Peyer's patch (tissue), 4 donors: ENCODE results near the gene PSMB3. TPM values are rescaled to one million over a fixed set of nuclear protein-coding genes. Genes with fewer than 3 reads are reported as not detected.

ENCODE experiments used
- DNase-seq, 3 donors: peaks; one replicate each; pipeline ENCODE4 v3.0.0-alpha.2; 2017 to 2019
- H3K27ac ChIP-seq, 4 donors: fragments of 200-600 bp; sonication (generic); one replicate each; pipeline ENCODE4 v1.5.1; 2016 to 2019
- H3K27me3 ChIP-seq, 2 donors: fragments of 200-600 bp; sonication (generic); one replicate each; pipeline ENCODE4 v1.5.1; 2019
- H3K36me3 ChIP-seq, 3 donors: fragments of 200-600 bp; sonication (generic); one replicate each; pipeline ENCODE4 v1.5.1; 2016 to 2019
- H3K4me1 ChIP-seq, 4 donors: fragments of 200-600 bp; sonication (generic); one replicate each; pipeline ENCODE4 v1.5.1; 2016 to 2019
- H3K4me3 ChIP-seq, 4 donors: fragments of 200-600 bp; sonication (generic); 1 replicate in 3 of 4; 2 replicates in 1 of 4; pipeline ENCODE4 v1.5.1; 2016 to 2019; ENCODE audit warnings: mild to moderate bottlenecking in 1 of 4
- H3K9me3 ChIP-seq, 4 donors: fragments of 200-600 bp; sonication (generic); one replicate each; pipeline ENCODE4 v1.5.1; 2016 to 2019; ENCODE audit warnings: mild to moderate bottlenecking in 1 of 4
- CTCF ChIP-seq, 6 experiments: fragments of 450-650 bp in 4 of 6; fragments of 200-600 bp in 2 of 6; sonication (generic) in 1 of 6; IDR thresholded peaks; one replicate each; pipeline ENCODE4 v1.5.1; 2017 to 2019; ENCODE audit warnings: antibody characterized with exemption in 6 of 6, mild to moderate bottlenecking in 3 of 6, moderate library complexity in 1 of 6
- POLR2A ChIP-seq, 2 donors: fragments of 450-650 bp; IDR thresholded peaks; one replicate each; pipeline ENCODE4 v1.5.1; 2017; ENCODE audit warnings: antibody characterized with exemption in 2 of 2, mild to moderate bottlenecking in 2 of 2, moderate library complexity in 2 of 2
- total RNA-seq, 4 donors: library from RNA; depleted of rRNA; stranded (reverse); fragments of >200 nt; gene quantifications; one replicate each; pipeline ENCODE4 v1.1.0, GENCODE V29; 2016

The PSMB3 gene
- total RNA-seq, 4 donors from 2014 or later: 106 to 165 (median 109) TPM

DNA sequence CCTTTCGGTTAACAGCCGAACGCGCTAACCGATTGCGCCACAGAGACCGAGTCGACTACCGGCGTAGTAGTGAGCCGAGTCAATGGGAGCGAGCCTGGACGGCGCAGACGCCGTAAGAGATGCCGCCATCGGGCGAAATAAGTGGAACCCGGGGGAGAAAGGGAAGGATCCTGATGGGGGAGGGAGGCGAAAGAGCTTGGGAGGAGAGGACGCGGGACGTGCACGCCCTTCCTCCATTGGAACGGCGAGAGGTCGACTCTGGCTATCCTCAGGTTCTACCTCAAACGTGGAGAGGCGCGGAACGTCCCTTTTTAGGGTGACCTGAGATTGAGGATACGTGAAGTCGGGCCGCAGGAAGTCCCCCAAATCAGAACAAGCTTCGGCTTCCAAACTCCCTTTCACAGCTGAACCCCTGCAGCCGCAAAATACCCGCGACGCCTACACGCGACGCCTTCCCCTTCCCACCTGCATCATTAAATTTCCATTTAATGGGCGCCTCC is 683 bp upstream of the PSMB3 start:
- Histone ChIP-seq H3K4me3 (peak overlapping the region; percentile 72 to 99 (median 86)), H3K4me1 (peaks cover 1 to 42% (median 31%) of the 10 kb centered on the region in 4 donors), H3K36me3 (peaks cover 0 to 19% (median 0%) of the 10 kb centered on the region in 3 donors)

GRCh38 chr17:38753071-38753506 is 548 bp downstream of the PSMB3 start:
- Histone ChIP-seq H3K36me3 (peaks cover 0 to 30% (median 3%) of the 10 kb centered on the region in 3 donors), H3K4me1 (peaks cover 0 to 37% (median 22%) of the 10 kb centered on the region in 4 donors), H3K27me3 (no peaks in the 10 kb centered on the region), H3K27ac (peak overlapping the region; percentile 82 to 92 (median 88)), H3K4me3 (peak overlapping the region; percentile 72 to 99 (median 86)), H3K9me3 (no peaks in the 10 kb centered on the region)
- TF ChIP-seq CTCF (IDR thresholded peaks at IDR 0.05): no peak
- TF ChIP-seq POLR2A (IDR thresholded peaks at IDR 0.05): no peak
- DNase-seq: no peak

More for the DNA sequence above, 683 bp upstream of the PSMB3 start:
- Histone ChIP-seq H3K27me3 (no peaks in the 10 kb centered on the region), H3K9me3 (no peaks in the 10 kb centered on the region), H3K27ac (peak overlapping the region; percentile 78 to 92 (median 86))
- TF ChIP-seq POLR2A (IDR thresholded peaks at IDR 0.05) (no peak), CTCF (IDR thresholded peaks at IDR 0.05) (no peak)
- peak; percentile 82 to 93 (median 90) for DNase-seq

- TF ChIP-seq CTCF (IDR thresholded peaks at IDR 0.05) (peak in 2 of 6 experiments; percentile 26 to 27), POLR2A (IDR thresholded peaks at IDR 0.05) (no peak)
- Histone ChIP-seq H3K27me3 (no peaks in the 10 kb centered on the region), H3K4me3 (no peak overlapping the region), H3K36me3 (peaks cover 3 to 95% (median 10%) of the 10 kb centered on the region in 3 donors), H3K4me1 (no peaks in the 10 kb centered on the region), H3K9me3 (no peaks in the 10 kb centered on the region), H3K27ac (no peak overlapping the region)
- no peak for DNase-seq
Observed at GRCh38 chr17:38761612-38762011, 9.1 kb downstream of the PSMB3 start.

DNA sequence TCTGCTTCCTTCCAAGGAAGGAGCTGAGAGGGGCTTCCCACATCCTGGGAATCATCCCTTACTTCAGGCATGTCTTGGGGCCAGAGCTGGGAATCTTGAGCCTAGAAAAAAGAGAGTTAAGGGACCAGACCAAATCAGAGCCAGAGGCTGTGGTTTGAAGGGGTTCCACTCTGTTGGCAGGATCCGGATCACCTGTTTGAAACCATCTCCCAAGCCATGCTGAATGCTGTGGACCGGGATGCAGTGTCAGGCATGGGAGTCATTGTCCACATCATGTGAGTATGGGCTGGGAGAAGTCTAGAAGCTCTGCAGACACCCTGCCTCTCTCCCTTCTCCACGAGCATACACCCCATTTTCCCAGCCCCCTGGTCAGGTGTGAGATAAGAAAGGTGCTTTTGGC is 9.7 kb downstream of the PSMB3 start:
- DNase-seq: no peak
- no peaks in the 10 kb centered on the region for H3K9me3 ChIP-seq

DNA sequence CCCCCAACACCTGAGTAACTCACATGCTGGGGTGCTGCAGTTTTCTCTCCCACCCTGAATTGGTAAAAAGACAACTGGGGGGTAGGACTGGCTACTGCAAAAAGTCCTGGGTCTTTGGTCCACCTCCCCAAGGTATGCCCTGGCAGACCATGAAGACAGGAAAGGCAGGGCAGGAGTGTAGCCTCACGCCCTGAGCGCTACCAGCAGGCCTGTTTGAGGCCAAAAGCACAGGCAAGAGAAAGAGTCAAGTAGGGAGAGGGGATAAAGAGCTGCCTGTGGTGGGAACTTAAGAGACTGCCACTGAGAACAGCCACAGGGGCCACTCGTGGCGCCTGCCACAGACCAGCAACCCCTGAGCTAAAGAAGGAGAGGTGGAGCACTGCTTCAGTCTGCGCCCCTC is 13.8 kb downstream of the PSMB3 start:
- TF ChIP-seq POLR2A (IDR thresholded peaks at IDR 0.05) (no peak), CTCF (IDR thresholded peaks at IDR 0.05) (no peak)
- Histone ChIP-seq H3K36me3 (peaks cover 0 to 90% (median 0%) of the 10 kb centered on the region in 3 donors), H3K4me3 (no peak overlapping the region), H3K9me3 (no peaks in the 10 kb centered on the region), H3K27me3 (no peaks in the 10 kb centered on the region), H3K4me1 (no peaks in the 10 kb centered on the region), H3K27ac (no peak overlapping the region)
- DNase-seq: no peak

More for the DNA sequence above, 9.7 kb downstream of the PSMB3 start:
- H3K27ac ChIP-seq: no peak overlapping the region
- H3K4me3 ChIP-seq: no peak overlapping the region
- H3K36me3 ChIP-seq: peaks cover 3 to 97% (median 10%) of the 10 kb centered on the region in 3 donors
- no peak for TF ChIP-seq CTCF (IDR thresholded peaks at IDR 0.05)
- no peak for TF ChIP-seq POLR2A (IDR thresholded peaks at IDR 0.05)
- no peaks in the 10 kb centered on the region for H3K4me1 ChIP-seq
- no peaks in the 10 kb centered on the region for H3K27me3 ChIP-seq
